HG03460 (cell line): Measurements from ENCODE around the gene EHF.

Source experiments
- ATAC-seq: cut with Tn5 transposase; IDR thresholded peaks from one replicate; pipeline ENCODE4 v1.9.1; 2021; ENCODE audit not compliant: unreplicated experiment

Gene EHF

GRCh38 chr11:34623463-34623862 lies 2.6 kb downstream of the EHF start:
- ATAC-seq, result no peak

DNA sequence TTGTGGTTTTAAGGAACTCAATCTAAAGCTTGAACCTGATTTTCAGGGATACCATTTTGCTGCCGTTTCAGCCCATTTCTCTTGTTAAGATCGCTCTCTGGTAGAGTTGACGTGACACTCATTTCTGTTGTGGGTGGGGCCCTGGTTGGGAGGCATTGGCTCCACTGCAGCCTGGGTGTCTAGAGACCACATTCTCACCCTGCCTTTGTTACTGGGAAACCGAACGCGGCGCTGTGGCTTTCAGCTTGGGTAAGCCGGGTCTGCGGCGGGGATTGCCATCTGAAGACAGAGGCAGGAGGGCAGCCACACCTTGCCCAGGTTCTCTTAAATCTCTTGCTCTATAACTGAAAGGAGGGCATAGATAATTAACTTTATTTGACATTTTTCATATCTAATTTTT lies 3.2 kb downstream of the EHF start:
- ATAC-seq, result no peak

GRCh38 chr11:34625576-34625975 lies 4.7 kb downstream of the EHF start:
- ATAC-seq, result no peak

DNA sequence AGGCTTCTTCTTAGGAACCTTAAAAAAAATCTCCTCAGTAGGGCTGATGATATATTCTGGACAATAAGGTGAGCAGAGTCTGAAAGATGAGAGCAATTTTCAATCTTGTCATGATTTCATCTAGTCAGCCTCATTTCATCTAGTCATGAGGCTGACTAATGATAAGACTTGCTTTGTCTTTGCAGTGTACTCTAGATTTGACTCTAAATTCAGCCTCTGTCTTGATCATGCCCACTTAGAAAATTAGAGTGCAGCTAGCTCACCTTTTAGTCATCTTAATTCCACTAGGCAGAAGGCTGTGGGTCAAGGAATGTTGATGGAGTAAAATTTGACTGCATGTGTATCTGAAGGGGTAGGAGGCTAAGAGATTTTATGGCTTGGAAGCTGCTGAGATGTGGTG lies 5.5 kb downstream of the EHF start:
- no peak for ATAC-seq

GRCh38 chr11:34627197-34627596 lies 6.3 kb downstream of the EHF start:
- no peak for ATAC-seq

DNA sequence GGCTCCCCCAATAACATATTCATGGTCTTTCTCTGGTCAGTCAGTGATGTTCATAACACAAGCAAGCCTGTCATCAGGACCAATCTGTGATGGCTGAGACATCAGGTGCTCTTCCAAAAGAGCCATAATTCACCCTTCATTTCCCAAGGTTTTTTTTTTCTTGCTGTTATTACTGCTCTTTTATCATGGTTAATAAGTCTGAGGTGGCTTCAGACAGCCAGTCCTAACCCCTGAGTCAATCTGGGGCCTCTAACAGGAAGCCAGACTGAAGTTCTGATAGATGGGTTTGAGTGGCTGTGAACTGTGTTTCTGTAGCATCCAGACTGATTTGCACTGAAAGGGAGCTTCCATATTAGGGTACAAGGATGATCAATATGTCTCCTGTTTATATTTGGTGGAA lies 8.8 kb downstream of the EHF start:
- ATAC-seq, result no peak

- no peak for ATAC-seq
Observed at GRCh38 chr11:34630544-34630943, 9.7 kb downstream of the EHF start.

GRCh38 chr11:34631297-34631696 lies 10.4 kb downstream of the EHF start:
- no peak for ATAC-seq

- no peak for ATAC-seq
Observed at GRCh38 chr11:34631737-34632104, 10.8 kb downstream of the EHF start.

GRCh38 chr11:34632105-34632791 lies 11.4 kb downstream of the EHF start:
- no peak for ATAC-seq

DNA sequence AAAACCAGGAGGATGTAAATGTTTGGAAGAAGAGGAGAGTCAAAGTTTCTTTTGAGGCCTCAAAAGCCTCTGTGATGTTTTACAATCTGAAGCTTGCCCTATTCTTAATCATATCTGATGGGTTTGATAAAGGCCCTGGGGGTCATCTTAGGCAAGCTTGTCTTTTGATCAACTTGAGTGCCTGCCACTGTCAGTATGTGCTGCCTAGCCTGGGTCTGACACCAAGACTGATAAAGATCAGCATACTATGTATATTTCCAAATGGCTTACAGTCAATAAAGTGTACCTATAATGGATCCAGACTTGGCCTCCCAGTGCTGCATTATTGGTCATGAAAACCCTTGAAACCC lies 12.7 kb downstream of the EHF start:
- ATAC-seq, result peak; percentile 16

DNA sequence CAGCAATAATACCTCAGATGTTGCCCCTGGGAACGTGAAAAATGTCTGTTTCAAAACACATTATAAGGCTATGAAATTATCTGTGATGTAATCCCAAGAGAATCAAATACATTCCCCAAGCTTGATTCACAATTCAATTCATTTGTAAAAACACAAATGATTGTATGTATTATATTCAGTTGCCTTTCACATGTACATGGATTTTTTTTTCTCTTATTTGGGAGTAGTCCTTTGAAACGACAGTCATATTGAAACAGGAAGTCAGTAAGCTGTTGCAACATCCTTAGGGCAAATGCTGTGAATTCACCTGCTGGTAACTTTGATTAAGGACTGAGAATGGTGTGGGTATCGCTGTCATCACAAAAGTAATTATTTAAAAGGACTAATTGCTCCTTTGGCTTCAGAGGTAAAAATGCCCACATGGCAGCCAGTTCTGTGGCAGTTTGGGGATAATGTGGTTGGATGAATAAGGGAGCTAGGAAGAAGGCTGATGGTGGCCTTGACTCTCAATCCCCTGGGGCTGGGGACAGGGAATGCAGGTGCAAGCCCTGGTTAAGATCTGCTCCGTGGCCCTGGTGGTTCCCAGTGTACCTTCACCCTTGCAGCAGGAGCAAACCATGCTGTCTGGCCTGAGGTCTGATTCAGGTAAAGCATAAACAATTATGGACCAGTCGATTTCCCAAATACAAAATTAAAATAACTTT lies 13.2 kb downstream of the EHF start:
- peak; percentile 96 for ATAC-seq

DNA sequence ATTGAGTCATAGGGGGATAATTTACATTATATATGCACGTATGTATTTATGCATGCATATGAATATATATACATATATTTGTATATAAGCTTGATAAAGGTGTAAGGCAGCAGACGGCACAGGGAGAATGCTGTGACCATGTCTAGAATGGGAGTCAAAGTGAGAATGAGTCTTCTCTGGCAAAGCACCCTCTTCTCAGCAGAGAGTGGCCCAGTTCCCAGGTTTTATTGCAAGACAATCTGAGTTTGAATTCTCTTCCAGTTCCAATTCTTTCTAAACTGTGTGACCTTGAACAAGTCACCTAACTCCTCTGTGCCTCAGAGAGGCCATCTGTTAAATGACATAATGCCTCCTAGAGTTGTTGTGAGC lies 13.8 kb downstream of the EHF start:
- no peak for ATAC-seq

DNA sequence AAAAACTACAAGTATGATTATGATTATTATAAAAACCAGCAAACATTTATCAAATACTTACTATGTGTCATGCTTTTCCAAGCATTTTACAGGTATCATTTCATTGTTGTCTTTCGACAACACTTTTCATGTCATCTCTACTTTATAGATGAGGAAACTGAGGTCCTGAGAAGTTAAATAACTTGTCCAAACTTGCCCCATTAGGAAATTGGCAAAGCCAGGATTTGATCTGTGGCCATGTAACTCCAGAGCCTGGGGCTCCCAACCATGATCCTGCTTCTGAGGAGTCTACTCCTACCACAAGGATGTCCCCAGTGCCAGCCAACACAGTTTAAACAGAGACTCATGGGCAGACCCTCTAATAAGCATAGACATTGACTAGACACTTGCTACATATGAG lies 15.2 kb downstream of the EHF start:
- ATAC-seq, result no peak

GRCh38 chr11:34637303-34637702 lies 16.4 kb downstream of the EHF start:
- ATAC-seq, result no peak

DNA sequence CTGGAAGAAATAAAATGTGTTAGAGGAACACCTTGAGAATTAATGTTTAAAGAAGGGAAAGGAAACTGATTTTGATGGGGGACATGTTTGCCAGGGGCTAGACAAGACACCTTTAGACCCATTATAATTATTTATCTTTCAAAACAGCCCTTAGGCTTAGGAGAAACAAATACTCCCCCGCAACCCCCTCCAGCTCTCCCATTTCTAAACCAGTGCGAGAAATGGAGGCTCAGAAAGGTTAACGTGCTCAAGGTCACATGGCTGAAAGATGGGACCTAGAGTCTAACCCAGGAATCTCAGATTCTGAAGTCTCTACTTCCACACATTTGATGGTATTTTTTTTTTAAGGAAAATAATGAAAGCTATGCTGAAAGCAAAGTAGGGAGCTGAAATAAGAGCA lies 18.0 kb downstream of the EHF start:
- ATAC-seq, result no peak

- ATAC-seq, result no peak
Observed at GRCh38 chr11:34639545-34639944, 18.7 kb downstream of the EHF start.

DNA sequence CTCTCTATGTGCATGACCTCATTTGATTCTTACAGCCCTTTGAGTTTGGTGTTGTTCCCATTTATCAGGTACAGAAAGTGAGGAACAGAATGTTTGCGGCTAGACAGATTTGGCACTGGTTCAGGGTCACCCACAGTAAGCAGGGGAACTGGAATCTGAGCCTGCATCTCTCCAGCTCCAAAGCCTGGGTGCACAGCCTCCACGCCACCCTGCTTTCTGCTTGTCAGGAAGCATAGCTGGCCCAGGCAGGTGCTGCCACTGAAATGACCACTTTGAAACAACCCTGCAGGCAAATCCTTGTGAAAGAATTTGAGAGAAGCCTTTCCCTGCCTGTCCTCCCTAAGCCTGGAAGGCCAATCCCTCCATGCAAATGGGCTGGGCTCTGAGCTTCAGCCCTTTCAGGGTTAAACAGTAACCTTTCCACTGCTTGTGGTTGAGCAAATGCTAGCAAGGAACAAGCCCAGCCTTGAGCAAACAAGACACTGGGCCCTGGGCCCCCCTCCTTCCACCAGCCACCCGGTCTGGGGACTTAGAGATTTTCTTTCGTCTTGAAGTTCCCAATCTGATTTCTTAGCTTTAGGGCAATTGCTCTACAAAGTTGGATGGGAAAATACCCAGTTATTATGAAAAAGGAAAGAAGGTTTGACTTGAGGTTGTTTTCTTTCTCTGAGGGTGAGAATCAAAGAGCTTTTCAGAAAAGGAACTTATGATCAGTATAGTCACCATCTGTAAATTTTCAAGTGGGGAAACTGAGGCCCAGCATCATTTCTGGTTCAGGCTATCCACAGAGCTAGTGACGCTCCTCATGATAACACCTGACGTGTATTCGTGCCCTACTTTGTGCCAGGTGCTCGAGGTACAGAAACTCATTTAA lies 19.4 kb downstream of the EHF start:
- ATAC-seq, result peak; percentile 81

DNA sequence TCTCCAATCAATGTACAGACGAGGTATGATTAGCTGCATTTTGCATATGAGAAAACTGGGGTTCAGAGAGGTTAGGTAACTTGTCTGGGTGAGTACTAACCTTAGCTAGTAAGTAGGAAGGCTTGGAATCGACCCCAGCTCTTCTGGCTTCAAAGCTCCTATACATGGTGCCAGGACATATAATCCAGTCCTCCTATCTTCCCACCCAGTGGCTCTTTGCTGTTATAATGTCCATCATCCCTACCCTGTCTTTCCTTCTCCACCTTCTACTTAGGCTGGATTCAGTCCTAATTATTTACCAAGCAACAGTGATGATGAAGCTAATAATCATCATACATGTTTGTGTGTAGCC lies 20.0 kb downstream of the EHF start:
- no peak for ATAC-seq

GRCh38 chr11:34641456-34641855 lies 20.6 kb downstream of the EHF start:
- ATAC-seq, result no peak

DNA sequence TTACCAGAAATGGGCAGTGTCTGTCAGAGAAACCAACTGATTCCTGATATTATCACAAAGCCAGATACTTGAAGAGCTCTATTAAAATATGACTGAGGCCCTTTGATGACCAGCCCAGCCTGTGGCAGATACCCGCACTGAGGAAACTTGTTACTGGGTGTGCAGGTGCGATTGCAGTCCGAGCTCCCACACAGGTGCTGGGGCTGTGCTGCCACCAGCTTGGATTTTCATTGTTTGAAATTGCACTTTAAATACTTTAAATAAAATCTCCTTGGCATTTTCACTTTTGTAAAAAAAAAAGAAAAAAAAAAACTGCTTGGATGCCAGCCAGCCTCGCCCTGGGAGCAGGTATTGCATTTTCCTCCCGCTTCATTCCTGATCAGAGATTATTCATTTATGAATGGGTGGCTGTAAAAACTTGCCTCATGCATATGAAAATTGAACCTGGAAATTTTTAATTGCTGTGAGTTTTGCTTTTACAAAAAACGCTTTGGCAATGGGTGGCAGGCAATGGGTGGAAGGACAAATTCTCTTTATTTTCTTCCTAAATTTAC lies 21.2 kb downstream of the EHF start:
- ATAC-seq, result no peak

DNA sequence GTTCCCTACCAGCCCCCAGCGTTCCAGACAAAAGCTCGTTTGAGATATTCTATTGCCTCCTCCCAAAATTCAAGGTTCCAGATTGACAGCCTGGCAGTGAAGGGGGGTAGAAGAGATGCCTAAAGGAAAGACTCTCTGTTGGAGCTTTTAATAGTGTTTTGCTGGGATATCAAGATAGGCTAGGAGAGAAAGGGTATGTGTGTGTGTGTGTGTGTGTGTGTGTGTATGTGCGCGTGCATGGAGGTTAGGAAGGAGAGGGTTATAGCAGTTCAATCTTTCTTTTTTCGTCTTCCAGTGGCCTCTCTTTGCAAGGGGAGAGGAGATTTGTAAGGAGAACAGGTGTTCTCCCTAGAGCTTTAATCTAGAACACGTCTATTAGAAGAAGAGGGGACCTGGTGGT lies 22.0 kb downstream of the EHF start:
- no peak for ATAC-seq
